H1 (cell line): ENCODE measurements around the gene NBEA.

ENCODE experiments used
- CEBPB ChIP-seq: IDR thresholded peaks from 2 replicates; pipeline ENCODE4 v1.6.1; 2012; ENCODE audit warnings: low read depth, low read length
- CREB1 ChIP-seq: IDR thresholded peaks from 2 replicates; pipeline ENCODE4 v1.6.1; 2012; ENCODE audit warnings: inconsistent platforms
- CTCF ChIP-seq, 3 experiments: IDR thresholded peaks; 1 replicate in 2 of 3; 2 replicates in 1 of 3; pipeline versions ENCODE4 v1.5.1 to v1.6.1; 2011; ENCODE audit warnings: low read length in 3 of 3, mild to moderate bottlenecking in 3 of 3, inconsistent platforms in 2 of 3, low read depth in 1 of 3, moderate library complexity in 1 of 3; ENCODE audit not compliant: insufficient read depth in 1 of 3; ENCODE audit errors: control extremely low read depth in 1 of 3
- EP300 ChIP-seq, 2 experiments: IDR thresholded peaks; 1 replicate in 1 of 2; 2 replicates in 1 of 2; pipeline ENCODE4 v1.6.1; 2011 to 2012; ENCODE audit warnings: low read depth in 2 of 2, low read length in 2 of 2, mild to moderate bottlenecking in 2 of 2, borderline replicate concordance in 1 of 2, inconsistent platforms in 1 of 2, moderate library complexity in 1 of 2
- EZH2 ChIP-seq: fragments of 200-600 bp; sonication (generic); IDR thresholded peaks from 2 replicates; pipeline ENCODE4 v1.7.1; 2012; ENCODE audit warnings: low read depth, mild to moderate bottlenecking, moderate library complexity, low read length, inconsistent platforms; ENCODE audit not compliant: severe bottlenecking
- HDAC2 ChIP-seq, 2 experiments: fragments of 300-600 bp in 1 of 2; sonication (generic) in 1 of 2; IDR thresholded peaks; 2 replicates each; pipeline ENCODE4 v1.6.1; 2011 to 2012; ENCODE audit warnings: low read depth in 2 of 2, low read length in 2 of 2, mild to moderate bottlenecking in 2 of 2, moderate library complexity in 2 of 2, borderline replicate concordance in 1 of 2, inconsistent platforms in 1 of 2
- POLR2AphosphoS5 ChIP-seq: IDR thresholded peaks from 2 replicates; pipeline ENCODE4 v1.6.1; 2011; ENCODE audit warnings: low read depth, low read length
- SRF ChIP-seq: IDR thresholded peaks from 2 replicates; pipeline ENCODE4 v1.6.1; 2011; ENCODE audit warnings: mild to moderate bottlenecking, low read depth, low read length, moderate library complexity
- SUZ12 ChIP-seq: fragments of 200-600 bp; sonication (generic); IDR thresholded peaks from 2 replicates; pipeline ENCODE4 v1.6.1; 2012; ENCODE audit warnings: mild to moderate bottlenecking, inconsistent platforms, low read length, moderate library complexity, mixed read lengths
- YY1 ChIP-seq: IDR thresholded peaks from 2 replicates; pipeline ENCODE4 v1.6.1; 2011; ENCODE audit warnings: low read depth, mild to moderate bottlenecking, low read length

- no peak for TF ChIP-seq CTCF (IDR thresholded peaks at IDR 0.05; ENCODE audit: control extremely low read depth in 1 of 3, insufficient read depth in 1 of 3, low read depth in 1 of 3, low read length in 3 of 3)
- TF ChIP-seq HDAC2 (IDR thresholded peaks at IDR 0.05; ENCODE audit: borderline replicate concordance in 1 of 2, low read depth in 2 of 2, low read length in 2 of 2) = no peak
- TF ChIP-seq EZH2 = no peak
- TF ChIP-seq YY1 = no peak
- TF ChIP-seq SUZ12 = no peak
- no peak for TF ChIP-seq CEBPB
- TF ChIP-seq EP300 (IDR thresholded peaks at IDR 0.05; ENCODE audit: borderline replicate concordance in 1 of 2, low read depth in 2 of 2, low read length in 2 of 2) = no peak
- no peak for TF ChIP-seq CREB1
- no peak for TF ChIP-seq POLR2AphosphoS5
- TF ChIP-seq SRF = no peak
Observed at GRCh38 chr13:35179494-35179893, 237.4 kb downstream of the NBEA start.
